Chondrocyte (in vitro differentiated cells): ENCODE results near the gene DRD3. TPM values are rescaled to one million over a fixed set of nuclear protein-coding genes. Genes with fewer than 3 reads are reported as not detected.

Experiments
- DNase-seq: peaks from one replicate; pipeline ENCODE4 v3.0.0; 2021; ENCODE audit warnings: mixed read lengths, low spot score
- H3K27ac Mint-ChIP-seq: one replicate; pipeline ENCODE4 v1.8.0; 2021; ENCODE audit warnings: mild to moderate bottlenecking, moderate library complexity, mixed read lengths; ENCODE audit not compliant: unreplicated experiment
- H3K27me3 Mint-ChIP-seq: 2 replicates; pipeline ENCODE4 v1.8.0; 2021; ENCODE audit warnings: low read depth, mixed read lengths
- H3K36me3 Mint-ChIP-seq: 2 replicates; pipeline ENCODE4 v1.8.0; 2021; ENCODE audit warnings: low read depth, mixed read lengths
- H3K4me1 Mint-ChIP-seq: 2 replicates; pipeline ENCODE4 v1.8.0; 2021; ENCODE audit warnings: low read depth, mild to moderate bottlenecking, mixed read lengths
- H3K4me3 Mint-ChIP-seq: one replicate; pipeline ENCODE4 v1.8.0; 2021; ENCODE audit warnings: mild to moderate bottlenecking, moderate library complexity, mixed read lengths; ENCODE audit not compliant: unreplicated experiment
- H3K9me3 Mint-ChIP-seq: 2 replicates; pipeline ENCODE4 v1.8.0; 2021; ENCODE audit warnings: low read depth, mixed read lengths
- CTCF ChIP-seq: fragments of 200-600 bp; sonication (generic); IDR thresholded peaks from 2 replicates; pipeline ENCODE4 v1.5.0; 2021; ENCODE audit warnings: antibody characterized with exemption, mild to moderate bottlenecking, moderate library complexity
- total RNA-seq: library from RNA; stranded (reverse); gene quantifications from 3 replicates; pipeline ENCODE4 v1.2.1, GENCODE V29; 2021

The DRD3 gene
- total RNA-seq, 1 donor from 2014 or later, result not detected

GRCh38 chr3:114078126-114078525 lies 100.7 kb downstream of the DRD3 start:
- Mint-ChIP-seq H3K27me3 (no peaks in the 10 kb centered on the region), H3K36me3 (peaks cover 36% of the 10 kb centered on the region), H3K4me1 (peaks cover 32% of the 10 kb centered on the region), H3K9me3 (no peaks in the 10 kb centered on the region), H3K4me3 (no peak overlapping the region), H3K27ac (peak overlapping the region; percentile 52)
- no peak for TF ChIP-seq CTCF
- DNase-seq, result no peak

Other genes starting within 250 kb of the DRD3 start
- gene ZDHHC23, start 231.0 kb downstream of the DRD3 start, total RNA-seq, result 0.31 to 0.95 TPM (median 0.37 TPM) in 3 replicates
- gene CCDC191, start 122.5 kb downstream of the DRD3 start, total RNA-seq, result 2.9 to 3.4 TPM (median 3.2 TPM) in 3 replicates
- gene QTRT2, start 122.3 kb downstream of the DRD3 start, total RNA-seq, result 10.2 to 16.3 TPM (median 12.5 TPM) in 3 replicates
- not detected in 3 replicates for gene ZNF80, start 58.5 kb upstream of the DRD3 start, total RNA-seq
- not detected in 3 replicates for gene TIGIT, start 115.0 kb upstream of the DRD3 start, total RNA-seq